Measurements from ENCODE around the gene CELSR1. TPM values are rescaled to one million over a fixed set of nuclear protein-coding genes. Genes with fewer than 3 reads are reported as not detected.

CELSR1 gene
- total RNA-seq, 3 donors from 2014 or later, result 1.9 to 4.2 (median 2.5) TPM

DNA sequence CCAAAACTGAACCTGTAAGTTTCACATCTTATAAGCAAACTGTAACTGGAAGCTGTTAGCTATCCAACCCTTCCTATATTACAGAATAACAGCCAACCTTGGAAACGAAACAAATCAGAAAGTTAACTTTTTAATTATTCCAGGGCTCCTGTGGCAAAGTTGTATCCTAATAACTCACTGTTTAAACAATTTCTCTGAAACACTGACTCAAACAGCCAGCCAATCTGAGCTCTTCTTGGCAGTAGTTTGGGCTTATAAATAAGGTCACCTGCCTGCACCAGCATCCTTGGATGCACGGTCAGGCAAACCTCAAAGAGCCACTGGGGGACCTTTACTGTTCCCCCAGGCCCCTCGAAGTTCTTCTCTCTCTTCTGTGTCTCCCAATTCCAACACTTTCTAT is 5.0 kb downstream of the CELSR1 start:
- Histone ChIP-seq H3K4me3 (no peak overlapping the region), H3K9me3 (no peaks in the 10 kb centered on the region), H3K36me3 (ENCODE audit: low read depth) (no peaks in the 10 kb centered on the region), H3K4me1 (ENCODE audit: low read depth) (no peaks in the 10 kb centered on the region)
- DNase-seq, result no peak
- no peak for ATAC-seq
- intact Hi-C loops (cut with DNase I, micrococcal nuclease), result no loop called here
- TF ChIP-seq, protein P1, sequence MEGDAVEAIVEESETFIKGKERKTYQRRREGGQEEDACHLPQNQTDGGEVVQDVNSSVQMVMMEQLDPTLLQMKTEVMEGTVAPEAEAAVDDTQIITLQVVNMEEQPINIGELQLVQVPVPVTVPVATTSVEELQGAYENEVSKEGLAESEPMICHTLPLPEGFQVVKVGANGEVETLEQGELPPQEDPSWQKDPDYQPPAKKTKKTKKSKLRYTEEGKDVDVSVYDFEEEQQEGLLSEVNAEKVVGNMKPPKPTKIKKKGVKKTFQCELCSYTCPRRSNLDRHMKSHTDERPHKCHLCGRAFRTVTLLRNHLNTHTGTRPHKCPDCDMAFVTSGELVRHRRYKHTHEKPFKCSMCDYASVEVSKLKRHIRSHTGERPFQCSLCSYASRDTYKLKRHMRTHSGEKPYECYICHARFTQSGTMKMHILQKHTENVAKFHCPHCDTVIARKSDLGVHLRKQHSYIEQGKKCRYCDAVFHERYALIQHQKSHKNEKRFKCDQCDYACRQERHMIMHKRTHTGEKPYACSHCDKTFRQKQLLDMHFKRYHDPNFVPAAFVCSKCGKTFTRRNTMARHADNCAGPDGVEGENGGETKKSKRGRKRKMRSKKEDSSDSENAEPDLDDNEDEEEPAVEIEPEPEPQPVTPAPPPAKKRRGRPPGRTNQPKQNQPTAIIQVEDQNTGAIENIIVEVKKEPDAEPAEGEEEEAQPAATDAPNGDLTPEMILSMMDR (IDR thresholded peaks at IDR 0.05), result no peak

DNA sequence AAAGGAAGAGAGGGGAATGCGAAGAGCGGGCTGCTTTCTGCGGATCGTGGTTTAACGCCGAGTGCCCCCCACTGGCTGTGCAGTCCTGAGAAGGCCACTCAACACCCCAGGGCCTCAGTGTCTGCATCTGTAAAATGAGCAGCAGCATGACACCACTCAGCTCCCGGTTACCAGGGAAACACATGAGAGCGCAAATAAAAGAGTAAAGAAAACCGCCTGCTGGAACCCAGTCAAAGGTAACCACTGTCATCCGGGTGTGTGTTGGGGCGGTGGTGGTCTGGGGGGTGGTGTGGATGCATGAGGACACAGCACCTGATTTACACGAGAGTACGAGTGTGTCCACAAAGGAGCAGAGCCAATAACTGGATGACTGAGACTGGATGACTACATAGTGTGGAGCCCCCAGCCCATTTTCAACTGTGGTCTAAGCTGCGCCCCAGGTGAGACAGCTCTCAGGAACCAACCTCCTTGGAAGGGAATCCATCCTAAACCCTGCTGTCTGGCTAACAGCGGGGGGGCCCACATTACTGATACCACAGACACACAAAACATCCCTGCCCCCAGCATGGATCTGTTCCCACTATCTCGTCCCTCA is 5.7 kb downstream of the CELSR1 start:
- DNase-seq (no peak), ATAC-seq (no peak)
- TF ChIP-seq, protein P1 (IDR thresholded peaks at IDR 0.05), result no peak
- intact Hi-C loops (cut with DNase I, micrococcal nuclease), result no loop called here
- Histone ChIP-seq H3K4me1 (ENCODE audit: low read depth) (no peaks in the 10 kb centered on the region), H3K36me3 (ENCODE audit: low read depth) (no peaks in the 10 kb centered on the region), H3K9me3 (no peaks in the 10 kb centered on the region), H3K4me3 (no peak overlapping the region)

DNA sequence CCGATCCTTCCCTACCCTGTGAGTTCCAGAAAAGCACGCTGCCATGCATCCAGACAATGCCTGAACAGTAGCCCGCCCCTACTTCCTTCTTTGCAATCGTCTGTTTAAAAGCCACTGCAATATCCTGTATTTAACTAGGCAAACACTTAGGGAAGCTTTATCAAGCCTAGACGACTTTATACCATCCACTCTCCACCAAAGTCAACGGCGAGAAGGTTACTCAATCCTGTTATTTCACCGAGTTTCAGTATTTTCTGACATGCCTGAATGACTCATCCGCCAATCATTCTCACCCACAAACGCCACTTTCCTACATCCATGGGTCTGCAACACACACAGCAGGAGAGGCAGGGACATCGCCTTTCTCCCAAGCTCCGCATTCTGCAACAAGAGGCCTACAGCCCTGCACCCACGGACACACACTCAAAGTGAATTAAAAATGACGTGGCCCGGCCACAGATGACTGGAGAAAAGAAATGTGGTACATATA is 9.3 kb downstream of the CELSR1 start:
- intact Hi-C loops (cut with DNase I, micrococcal nuclease), result no loop called here
- TF ChIP-seq, protein P1 (IDR thresholded peaks at IDR 0.05), result no peak
- H3K36me3 ChIP-seq (ENCODE audit: low read depth), result no peaks in the 10 kb centered on the region
- ATAC-seq (peak; percentile 85), DNase-seq (no peak)
- H3K4me3 ChIP-seq, result no peak overlapping the region
- H3K4me1 ChIP-seq (ENCODE audit: low read depth), result peaks cover 5% of the 10 kb centered on the region
- H3K9me3 ChIP-seq, result no peaks in the 10 kb centered on the region

DNA sequence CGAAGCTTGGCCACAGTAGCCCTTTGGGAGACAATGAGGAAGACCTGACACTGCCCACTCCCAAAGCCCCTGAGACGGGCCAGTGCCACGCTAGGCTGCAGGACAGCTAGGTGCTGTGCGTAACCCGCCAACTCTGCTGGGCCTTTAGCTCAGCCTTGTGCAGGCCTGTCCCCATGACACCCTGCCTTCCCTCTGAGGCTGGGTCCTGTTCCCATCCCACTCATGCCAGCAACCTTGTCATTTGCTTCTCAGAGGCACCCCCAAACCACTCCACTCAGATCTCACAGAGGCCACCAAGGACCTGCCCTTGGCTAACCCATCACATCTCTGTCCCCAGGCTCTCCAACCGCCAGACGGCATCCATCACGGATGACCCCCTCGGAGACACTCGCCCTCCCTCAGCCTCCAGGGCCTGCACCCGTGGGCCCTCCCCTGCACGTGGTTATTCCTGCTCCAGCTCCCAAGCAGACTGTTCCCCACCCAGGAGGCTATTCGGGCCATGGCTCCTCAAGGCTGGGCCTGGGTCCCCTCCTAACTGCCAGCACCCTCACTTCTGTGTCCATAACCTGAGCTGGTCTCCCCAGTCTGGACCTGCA is 11.1 kb downstream of the CELSR1 start:
- ATAC-seq (no peak), DNase-seq (no peak)
- intact Hi-C loops (cut with DNase I, micrococcal nuclease), result no loop called here
- Histone ChIP-seq H3K4me3 (no peak overlapping the region), H3K36me3 (ENCODE audit: low read depth) (no peaks in the 10 kb centered on the region), H3K9me3 (no peaks in the 10 kb centered on the region), H3K4me1 (ENCODE audit: low read depth) (peaks cover 5% of the 10 kb centered on the region)
- TF ChIP-seq, protein P1 (IDR thresholded peaks at IDR 0.05), result no peak

DNA sequence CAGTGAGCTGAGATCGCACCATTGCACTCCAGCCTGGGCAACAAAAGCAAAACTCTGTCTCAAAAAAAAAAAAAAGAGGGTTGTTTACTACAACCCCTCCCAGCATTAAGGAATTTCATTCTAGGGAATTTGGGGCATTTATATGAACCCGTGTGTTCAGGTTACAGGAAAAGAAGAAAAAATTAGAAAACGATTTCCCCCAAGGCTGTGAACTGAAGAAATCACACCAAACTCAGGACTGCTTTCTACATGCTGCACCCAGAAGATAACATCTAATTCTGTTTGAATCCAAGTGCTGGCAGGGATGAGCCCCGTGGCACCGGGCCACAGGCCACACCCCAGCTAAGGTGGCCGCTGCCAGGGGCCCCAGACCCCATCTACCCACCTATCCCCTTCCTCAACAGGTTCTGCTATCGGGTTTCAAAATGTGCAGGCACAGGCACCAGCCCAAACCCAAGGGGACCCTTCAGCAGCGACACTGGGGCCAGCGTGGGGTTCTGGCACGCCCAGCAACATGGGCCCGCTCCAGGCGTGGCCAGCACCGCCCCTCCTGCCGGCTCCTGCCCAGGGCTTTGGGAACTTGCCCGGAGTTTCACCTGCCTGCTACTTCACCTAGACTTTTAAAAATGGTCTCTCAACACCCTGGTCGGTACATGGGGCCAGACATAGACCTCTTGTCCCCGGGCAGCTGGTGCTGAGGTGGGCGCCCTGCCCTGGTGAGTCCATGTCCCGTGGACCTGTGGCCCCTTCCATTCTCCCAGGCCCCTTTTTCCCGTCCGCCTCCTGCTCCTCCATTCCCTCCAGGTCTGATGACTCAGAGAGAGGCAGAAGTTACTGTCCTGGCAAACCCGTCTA is 11.8 kb downstream of the CELSR1 start:
- no peak overlapping the region for H3K4me3 ChIP-seq
- intact Hi-C loops (cut with DNase I, micrococcal nuclease), result no loop called here
- peaks cover 5% of the 10 kb centered on the region for H3K4me1 ChIP-seq (ENCODE audit: low read depth)
- peak; percentile 47 for ATAC-seq
- TF ChIP-seq, protein P1 (IDR thresholded peaks at IDR 0.05), result no peak
- H3K36me3 ChIP-seq (ENCODE audit: low read depth), result no peaks in the 10 kb centered on the region
- H3K9me3 ChIP-seq, result no peaks in the 10 kb centered on the region
- DNase-seq, result peak in 1 of 3 donors; percentile 43
